ENCODE measurements around the gene ITGB4. TPM values are rescaled to one million over a fixed set of nuclear protein-coding genes. Genes with fewer than 3 reads are reported as not detected.

Gene ITGB4
- total and polyA plus RNA-seq, 2 of the 13 experiments (the other 11 are each of a cell fraction or from before 2014, with no cell fraction given): 6.9 to 14.5 TPM

GRCh38 chr17:75785016-75785890 is 64.0 kb downstream of the ITGB4 start (continued):
- no peak for TF ChIP-seq THAP11 (CRISPR knock-in tag; IDR thresholded peaks at IDR 0.05)
- TF ChIP-seq NCOA2 (CRISPR knock-in tag; IDR thresholded peaks at IDR 0.05): peak; percentile 76
- TF ChIP-seq ZNF687 (CRISPR knock-in tag; IDR thresholded peaks at IDR 0.05): peak; percentile 97
- TF ChIP-seq CENPX (CRISPR knock-in tag; IDR thresholded peaks at IDR 0.05): no peak
- TF ChIP-seq ZNF609 (CRISPR knock-in tag; IDR thresholded peaks at IDR 0.05; ENCODE audit: borderline replicate concordance): peak; percentile 32
- TF ChIP-seq ZSCAN31 (CRISPR knock-in tag; IDR thresholded peaks at IDR 0.05; ENCODE audit: low read depth): no peak
- no peak for TF ChIP-seq ZNF362 (CRISPR knock-in tag; IDR thresholded peaks at IDR 0.05; ENCODE audit: borderline replicate concordance)
- 0 out of 2 replicates have a peak, but pooled peaks have one; percentile 46 for TF ChIP-seq FOXC1 (CRISPR knock-in tag; IDR thresholded peaks at IDR 0.05; ENCODE audit: borderline replicate concordance)
- 0 out of 2 replicates have a peak, but pooled peaks have one; percentile 0 for TF ChIP-seq TARDBP (CRISPR knock-in tag; IDR thresholded peaks at IDR 0.05)
- TF ChIP-seq EEA1 (CRISPR knock-in tag; IDR thresholded peaks at IDR 0.05; ENCODE audit: borderline replicate concordance): no peak; the same call in none of the 2 replicates
- no peak; the same call in 1 of the 2 replicates for TF ChIP-seq JDP2 (CRISPR knock-in tag; IDR thresholded peaks at IDR 0.05; ENCODE audit: borderline replicate concordance)
- no peak; the same call in 1 of the 2 replicates for TF ChIP-seq MLLT10 (CRISPR knock-in tag; IDR thresholded peaks at IDR 0.05)
- peak; percentile 40; the same call in 1 of the 2 replicates for TF ChIP-seq ZBTB43 (CRISPR knock-in tag; conservative IDR thresholded peaks at IDR 0.05)
- TF ChIP-seq CBX5 (CRISPR knock-in tag; IDR thresholded peaks at IDR 0.05; ENCODE audit: borderline replicate concordance): peak; percentile 57; the same call in 1 of the 2 replicates
